ENCODE measurements around the gene DYRK2. TPM values are rescaled to one million over a fixed set of nuclear protein-coding genes. Genes with fewer than 3 reads are reported as not detected.

DYRK2 gene
- total RNA-seq, 1 donor from 2014 or later: 16.2 TPM

- Histone ChIP-seq H3K27ac (no peak overlapping the region), H3K27me3 (no peaks in the 10 kb centered on the region), H3K4me3 (peak overlapping the region; percentile 79 to 95), H3K4me1 (peaks cover 68% of the 10 kb centered on the region), H3K36me3 (no peaks in the 10 kb centered on the region), H3K9me3 (no peaks in the 10 kb centered on the region)
- DNase-seq (ENCODE audit: extremely low spot score in 2 of 2): no peak
- TF ChIP-seq POLR2AphosphoS5 (IDR thresholded peaks at IDR 0.05; ENCODE audit: insufficient read depth in 1 of 2, low read depth in 1 of 2) (no peak), POLR2A (IDR thresholded peaks at IDR 0.05) (no peak)
- TF ChIP-seq, protein P1, sequence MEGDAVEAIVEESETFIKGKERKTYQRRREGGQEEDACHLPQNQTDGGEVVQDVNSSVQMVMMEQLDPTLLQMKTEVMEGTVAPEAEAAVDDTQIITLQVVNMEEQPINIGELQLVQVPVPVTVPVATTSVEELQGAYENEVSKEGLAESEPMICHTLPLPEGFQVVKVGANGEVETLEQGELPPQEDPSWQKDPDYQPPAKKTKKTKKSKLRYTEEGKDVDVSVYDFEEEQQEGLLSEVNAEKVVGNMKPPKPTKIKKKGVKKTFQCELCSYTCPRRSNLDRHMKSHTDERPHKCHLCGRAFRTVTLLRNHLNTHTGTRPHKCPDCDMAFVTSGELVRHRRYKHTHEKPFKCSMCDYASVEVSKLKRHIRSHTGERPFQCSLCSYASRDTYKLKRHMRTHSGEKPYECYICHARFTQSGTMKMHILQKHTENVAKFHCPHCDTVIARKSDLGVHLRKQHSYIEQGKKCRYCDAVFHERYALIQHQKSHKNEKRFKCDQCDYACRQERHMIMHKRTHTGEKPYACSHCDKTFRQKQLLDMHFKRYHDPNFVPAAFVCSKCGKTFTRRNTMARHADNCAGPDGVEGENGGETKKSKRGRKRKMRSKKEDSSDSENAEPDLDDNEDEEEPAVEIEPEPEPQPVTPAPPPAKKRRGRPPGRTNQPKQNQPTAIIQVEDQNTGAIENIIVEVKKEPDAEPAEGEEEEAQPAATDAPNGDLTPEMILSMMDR (IDR thresholded peaks at IDR 0.05): no peak
- intact Hi-C loops (cut with DNase I): no loop called here
These were observed 2.7 kb downstream of the DYRK2 start for GRCh38 chr12:67651132-67651695.

GRCh38 chr12:67655829-67656228 lies 7.3 kb downstream of the DYRK2 start:
- intact Hi-C loops (cut with DNase I): no loop called here
- H3K27ac ChIP-seq: no peak overlapping the region
- DNase-seq (ENCODE audit: extremely low spot score in 2 of 2): no peak
- H3K36me3 ChIP-seq: peaks cover 0 to 16% of the 10 kb centered on the region in 2 donors
- H3K27me3 ChIP-seq: no peaks in the 10 kb centered on the region
- H3K4me3 ChIP-seq: no peak overlapping the region
- H3K4me1 ChIP-seq: peaks cover 73% of the 10 kb centered on the region
- no peak for TF ChIP-seq POLR2AphosphoS5 (IDR thresholded peaks at IDR 0.05; ENCODE audit: insufficient read depth in 1 of 2, low read depth in 1 of 2)
- no peak for TF ChIP-seq POLR2A (IDR thresholded peaks at IDR 0.05)
- TF ChIP-seq, protein P1 (IDR thresholded peaks at IDR 0.05): no peak
- H3K9me3 ChIP-seq: no peaks in the 10 kb centered on the region

- Histone ChIP-seq H3K4me3 (no peak overlapping the region), H3K27me3 (no peaks in the 10 kb centered on the region), H3K9me3 (no peaks in the 10 kb centered on the region), H3K4me1 (peaks cover 73% of the 10 kb centered on the region), H3K27ac (no peak overlapping the region), H3K36me3 (peaks cover 0 to 16% of the 10 kb centered on the region in 2 donors)
- TF ChIP-seq POLR2A (IDR thresholded peaks at IDR 0.05) (no peak), POLR2AphosphoS5 (IDR thresholded peaks at IDR 0.05; ENCODE audit: insufficient read depth in 1 of 2, low read depth in 1 of 2) (no peak)
- TF ChIP-seq, protein P1 (IDR thresholded peaks at IDR 0.05): no peak
- intact Hi-C loops (cut with DNase I): no loop called here
- no peak for DNase-seq (ENCODE audit: extremely low spot score in 2 of 2)
These were observed 7.7 kb downstream of the DYRK2 start for GRCh38 chr12:67656251-67656650.

- Histone ChIP-seq H3K27ac (no peak overlapping the region), H3K4me1 (peaks cover 64% of the 10 kb centered on the region)
These were observed 9.9 kb downstream of the DYRK2 start for GRCh38 chr12:67658486-67658885.

GRCh38 chr12:67659292-67659691 lies 10.7 kb downstream of the DYRK2 start:
- Histone ChIP-seq H3K4me3 (no peak overlapping the region), H3K4me1 (peaks cover 56% of the 10 kb centered on the region), H3K9me3 (no peaks in the 10 kb centered on the region), H3K27ac (no peak overlapping the region), H3K27me3 (no peaks in the 10 kb centered on the region), H3K36me3 (peaks cover 0 to 16% of the 10 kb centered on the region in 2 donors)
- TF ChIP-seq POLR2A (IDR thresholded peaks at IDR 0.05): no peak
- TF ChIP-seq, protein P1 (IDR thresholded peaks at IDR 0.05): no peak
- no peak for TF ChIP-seq POLR2AphosphoS5 (IDR thresholded peaks at IDR 0.05; ENCODE audit: insufficient read depth in 1 of 2, low read depth in 1 of 2)
- DNase-seq (ENCODE audit: extremely low spot score in 2 of 2): no peak
- intact Hi-C loops (cut with DNase I): no loop called here

More at GRCh38 chr12:67658486-67658885, 9.9 kb downstream of the DYRK2 start:
- DNase-seq (ENCODE audit: extremely low spot score in 2 of 2): no peak
- no peaks in the 10 kb centered on the region for H3K27me3 ChIP-seq
- intact Hi-C loops (cut with DNase I): no loop called here
- TF ChIP-seq, protein P1 (IDR thresholded peaks at IDR 0.05): no peak
- TF ChIP-seq POLR2A (IDR thresholded peaks at IDR 0.05) (no peak), POLR2AphosphoS5 (IDR thresholded peaks at IDR 0.05; ENCODE audit: insufficient read depth in 1 of 2, low read depth in 1 of 2) (no peak)
- H3K9me3 ChIP-seq: no peaks in the 10 kb centered on the region
- H3K4me3 ChIP-seq: no peak overlapping the region
- H3K36me3 ChIP-seq: peaks cover 0 to 16% of the 10 kb centered on the region in 2 donors
